HG03103 (cell line): Measurements from ENCODE around the gene MAP4K4.

Experiments used
- ATAC-seq: cut with Tn5 transposase; IDR thresholded peaks from one replicate; pipeline ENCODE4 v1.9.1; 2021; ENCODE audit warnings: low read depth; ENCODE audit not compliant: unreplicated experiment

Gene MAP4K4

DNA sequence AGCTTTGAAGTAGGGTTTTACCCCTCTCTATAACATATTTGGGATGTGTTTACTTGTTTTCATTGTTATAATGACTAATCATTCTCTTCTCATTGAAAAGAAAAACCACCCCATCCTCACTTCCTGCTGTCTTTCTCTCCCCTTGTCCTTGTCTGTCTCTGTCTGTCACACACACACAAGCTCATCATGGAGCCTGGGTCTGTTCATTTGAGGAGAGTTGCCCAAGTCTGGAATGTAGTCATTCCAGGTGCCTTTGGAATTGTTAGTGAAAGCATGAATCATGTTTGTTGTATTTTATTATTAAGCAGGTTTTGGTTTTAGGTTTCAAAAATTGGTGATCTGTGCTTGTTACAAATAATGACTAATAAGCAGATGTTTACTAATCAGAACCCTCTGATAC is 160.7 kb downstream of the MAP4K4 start:
- no peak for ATAC-seq

DNA sequence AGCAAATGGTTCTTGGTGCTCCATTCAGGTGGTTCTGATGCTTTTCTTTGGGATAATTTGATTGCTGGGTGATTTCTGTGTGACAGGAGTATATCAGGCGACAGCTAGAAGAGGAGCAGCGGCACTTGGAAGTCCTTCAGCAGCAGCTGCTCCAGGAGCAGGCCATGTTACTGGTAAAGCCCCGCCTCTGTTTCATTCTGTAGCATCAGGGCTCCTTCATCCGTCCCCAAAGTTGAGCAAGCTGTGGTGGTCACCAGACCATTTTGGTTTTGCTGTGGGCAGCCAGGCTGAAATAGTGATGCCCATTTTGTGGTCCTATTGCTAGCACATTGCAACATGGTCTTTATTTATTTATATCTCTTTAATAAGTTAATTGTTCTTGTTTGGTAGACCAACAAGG is 161.4 kb downstream of the MAP4K4 start:
- ATAC-seq, result no peak

DNA sequence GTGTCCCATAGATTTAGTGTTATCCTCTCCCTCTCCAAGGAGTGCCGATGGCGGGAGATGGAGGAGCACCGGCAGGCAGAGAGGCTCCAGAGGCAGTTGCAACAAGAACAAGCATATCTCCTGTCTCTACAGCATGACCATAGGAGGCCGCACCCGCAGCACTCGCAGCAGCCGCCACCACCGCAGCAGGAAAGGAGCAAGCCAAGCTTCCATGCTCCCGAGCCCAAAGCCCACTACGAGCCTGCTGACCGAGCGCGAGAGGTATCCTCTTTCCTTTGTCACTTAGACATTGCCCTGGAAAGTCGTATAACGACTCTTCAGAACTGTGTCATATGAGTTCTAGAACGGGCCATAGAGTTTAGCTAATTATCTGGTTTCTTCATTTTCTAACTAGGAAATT is 162.1 kb downstream of the MAP4K4 start:
- no peak for ATAC-seq

DNA sequence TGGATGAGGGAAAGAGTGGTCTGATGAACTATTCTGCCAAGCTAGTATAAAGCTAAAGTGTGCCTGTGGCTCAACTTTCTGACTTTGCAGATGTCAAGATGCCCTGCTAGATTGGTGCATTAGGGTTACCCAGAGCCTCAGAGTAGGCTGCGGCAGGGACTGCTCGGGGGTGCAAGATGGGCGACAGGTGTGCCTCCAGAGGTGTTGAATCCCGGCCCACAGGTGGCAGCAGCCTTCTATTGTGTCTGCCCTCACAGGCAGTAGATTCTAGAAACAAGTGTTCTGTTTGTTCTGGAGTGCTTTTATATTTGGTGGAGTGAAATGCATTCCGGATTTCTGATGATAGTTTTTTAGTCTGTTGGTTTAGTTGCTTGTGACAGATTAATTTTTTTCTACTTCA is 162.7 kb downstream of the MAP4K4 start:
- ATAC-seq, result no peak

DNA sequence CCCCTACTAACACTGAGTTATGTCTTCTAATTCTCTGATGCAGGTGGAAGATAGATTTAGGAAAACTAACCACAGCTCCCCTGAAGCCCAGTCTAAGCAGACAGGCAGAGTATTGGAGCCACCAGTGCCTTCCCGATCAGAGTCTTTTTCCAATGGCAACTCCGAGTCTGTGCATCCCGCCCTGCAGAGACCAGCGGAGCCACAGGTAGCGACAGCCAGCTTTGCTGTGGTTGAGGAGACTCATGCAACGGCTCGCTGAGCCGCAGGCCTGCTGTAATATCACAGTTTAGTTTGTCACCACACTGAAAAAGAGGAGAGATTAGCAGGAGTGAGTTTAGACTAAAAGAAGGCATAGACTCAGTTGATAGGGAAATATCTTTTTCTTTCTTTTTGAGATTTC is 163.3 kb downstream of the MAP4K4 start:
- no peak for ATAC-seq

DNA sequence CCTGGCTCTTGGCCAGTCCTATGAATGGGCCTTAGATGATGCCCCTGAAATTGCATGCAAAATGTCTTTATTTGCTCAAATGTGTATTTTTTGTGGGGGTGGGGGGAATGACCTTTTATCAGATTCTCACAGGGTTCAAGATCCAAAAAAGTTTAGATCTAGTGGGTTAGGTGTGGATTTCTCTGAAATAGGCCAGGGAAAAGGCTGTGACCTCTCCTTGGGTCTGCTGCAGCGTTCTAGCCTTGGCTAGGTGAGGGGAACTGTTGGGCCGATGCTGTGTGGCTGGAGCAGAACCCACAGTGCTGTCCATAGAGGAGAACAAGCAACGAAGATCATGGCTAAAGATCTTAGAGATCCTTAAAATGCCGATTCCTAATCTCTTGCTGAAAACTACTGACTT is 163.9 kb downstream of the MAP4K4 start:
- ATAC-seq, result no peak

DNA sequence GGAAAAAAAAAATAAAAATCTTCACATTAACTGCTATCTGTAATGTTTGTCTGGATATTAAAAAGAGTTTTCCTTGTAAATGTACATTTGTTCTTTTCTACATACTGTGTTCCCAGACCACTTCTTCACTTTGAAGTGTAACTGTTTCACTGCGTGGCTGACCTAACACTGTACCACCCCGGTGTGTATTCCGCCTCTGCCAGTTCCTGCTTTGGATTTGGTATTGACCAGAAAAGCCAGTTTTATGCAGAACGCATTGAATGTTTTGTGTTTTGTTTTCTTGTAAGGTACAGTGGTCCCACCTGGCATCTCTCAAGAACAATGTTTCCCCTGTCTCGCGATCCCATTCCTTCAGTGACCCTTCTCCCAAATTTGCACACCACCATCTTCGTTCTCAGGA is 166.0 kb downstream of the MAP4K4 start:
- no peak for ATAC-seq

DNA sequence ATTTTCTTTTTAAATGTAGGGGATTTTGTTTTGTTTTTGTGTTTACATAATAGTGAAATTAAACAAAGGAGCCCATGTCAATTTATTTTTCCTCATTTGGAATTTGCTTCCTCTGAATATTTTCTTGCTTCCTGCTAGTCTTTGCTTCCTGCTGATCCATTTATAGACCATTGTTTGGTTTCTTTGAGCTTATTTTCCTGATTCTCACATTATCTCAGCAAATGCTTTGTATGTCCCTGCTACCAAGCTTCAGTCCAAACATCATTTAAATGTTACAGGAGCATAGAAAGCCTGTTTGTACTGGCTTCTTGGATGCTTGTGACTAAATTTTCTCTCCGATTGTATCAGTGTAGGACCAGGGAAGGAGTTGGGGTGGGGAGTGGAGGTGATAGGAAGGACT is 166.9 kb downstream of the MAP4K4 start:
- ATAC-seq, result no peak

DNA sequence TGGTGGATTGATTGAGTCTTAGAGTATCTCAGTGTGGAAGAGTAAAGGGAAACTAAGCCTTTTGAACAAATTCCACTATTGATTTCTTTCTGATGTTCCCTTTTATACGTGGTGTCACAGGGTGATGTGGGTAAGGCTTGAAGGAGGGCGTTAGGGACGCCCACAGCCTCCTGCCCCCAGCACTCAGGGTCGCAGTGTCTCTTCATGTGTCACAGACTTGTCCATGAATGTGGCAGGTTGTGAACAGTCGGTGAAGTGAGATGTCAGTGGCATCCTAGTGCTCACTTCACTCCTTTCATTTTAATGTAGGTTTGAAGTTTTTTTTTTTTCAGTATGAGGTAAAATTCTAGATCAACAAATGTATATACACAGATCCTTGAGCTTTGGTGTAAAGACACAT is 171.0 kb downstream of the MAP4K4 start:
- no peak for ATAC-seq

DNA sequence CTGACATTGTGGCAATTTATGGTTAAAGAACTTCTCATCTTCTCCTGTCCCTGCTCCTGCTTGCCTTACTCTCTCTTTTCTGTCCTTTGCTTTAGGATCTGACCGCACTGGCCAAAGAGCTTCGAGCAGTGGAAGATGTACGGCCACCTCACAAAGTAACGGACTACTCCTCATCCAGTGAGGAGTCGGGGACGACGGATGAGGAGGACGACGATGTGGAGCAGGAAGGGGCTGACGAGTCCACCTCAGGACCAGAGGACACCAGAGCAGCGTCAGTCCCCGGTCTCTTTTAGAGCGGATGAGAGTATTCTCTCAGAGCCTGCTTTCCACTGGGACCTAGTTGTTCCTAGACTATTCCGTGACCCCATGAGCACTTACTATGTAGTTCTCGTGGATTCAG is 172.0 kb downstream of the MAP4K4 start:
- ATAC-seq, result no peak

DNA sequence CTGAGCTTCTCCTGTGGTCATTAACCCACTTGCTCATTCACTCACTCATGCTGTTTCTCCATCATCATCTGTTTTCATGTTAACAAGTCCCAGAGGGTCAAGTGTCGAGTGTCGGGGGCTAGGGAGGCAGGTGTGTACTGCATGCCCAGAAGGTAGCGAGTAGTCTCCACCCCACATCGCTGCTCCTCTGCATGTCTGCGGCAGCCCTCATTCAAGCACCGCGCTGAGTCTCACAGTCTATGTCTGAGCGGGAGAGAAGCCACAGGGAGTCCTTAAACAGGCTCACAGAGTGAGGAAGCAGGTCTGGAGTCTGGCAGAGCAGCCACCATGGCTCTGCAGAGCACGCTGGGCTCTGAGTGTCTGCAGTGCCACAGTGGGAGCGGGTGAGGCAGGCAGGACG is 172.9 kb downstream of the MAP4K4 start:
- ATAC-seq, result no peak

DNA sequence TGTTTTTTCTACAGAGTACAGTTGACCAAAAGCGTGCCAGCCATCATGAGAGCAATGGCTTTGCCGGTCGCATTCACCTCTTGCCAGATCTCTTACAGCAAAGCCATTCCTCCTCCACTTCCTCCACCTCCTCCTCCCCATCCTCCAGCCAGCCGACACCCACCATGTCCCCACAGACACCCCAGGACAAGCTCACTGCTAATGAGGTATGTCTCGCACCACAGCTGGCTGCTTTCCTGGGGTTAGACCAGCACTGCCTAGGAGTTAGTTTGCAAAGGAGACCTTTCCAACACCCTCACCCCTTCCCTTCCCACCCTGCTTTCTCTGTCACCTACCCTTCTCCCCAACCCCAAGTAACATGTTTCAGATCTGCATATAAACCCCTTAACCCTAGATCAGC is 174.0 kb downstream of the MAP4K4 start:
- ATAC-seq, result no peak

DNA sequence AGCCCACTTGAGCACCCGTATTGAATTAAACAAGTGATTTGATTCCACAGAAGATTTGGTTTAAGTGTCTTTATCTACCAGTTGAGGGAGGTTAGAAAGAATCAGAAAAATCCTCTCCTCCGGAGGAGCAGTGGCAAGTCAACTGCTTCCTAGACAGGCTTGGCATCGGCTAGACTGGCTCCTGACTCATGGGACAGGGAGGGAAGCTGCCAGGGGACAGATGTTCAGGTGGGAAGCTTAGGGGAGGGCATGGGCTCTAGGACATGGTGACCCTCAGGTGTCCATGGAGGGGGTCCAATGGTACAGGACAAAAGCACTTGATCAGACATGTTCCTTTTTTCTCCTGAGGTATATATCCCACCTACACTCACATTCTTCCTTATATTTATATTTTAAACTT is 175.0 kb downstream of the MAP4K4 start:
- no peak for ATAC-seq

DNA sequence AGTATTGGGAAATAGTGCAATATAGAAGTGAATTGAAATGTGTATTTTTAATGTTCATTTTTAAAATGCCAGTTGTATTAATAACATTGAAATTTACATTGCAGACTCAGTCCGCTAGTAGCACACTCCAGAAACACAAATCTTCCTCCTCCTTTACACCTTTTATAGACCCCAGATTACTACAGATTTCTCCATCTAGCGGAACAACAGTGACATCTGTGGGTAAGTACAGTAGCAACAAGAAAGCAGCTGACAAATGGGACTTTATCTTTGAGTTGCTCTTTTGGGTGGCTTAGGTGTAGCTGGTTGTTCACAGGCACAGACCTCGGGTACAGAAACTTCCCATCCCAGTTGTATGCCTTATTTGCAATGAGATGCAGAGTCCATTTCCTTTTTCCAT is 176.0 kb downstream of the MAP4K4 start:
- no peak for ATAC-seq

DNA sequence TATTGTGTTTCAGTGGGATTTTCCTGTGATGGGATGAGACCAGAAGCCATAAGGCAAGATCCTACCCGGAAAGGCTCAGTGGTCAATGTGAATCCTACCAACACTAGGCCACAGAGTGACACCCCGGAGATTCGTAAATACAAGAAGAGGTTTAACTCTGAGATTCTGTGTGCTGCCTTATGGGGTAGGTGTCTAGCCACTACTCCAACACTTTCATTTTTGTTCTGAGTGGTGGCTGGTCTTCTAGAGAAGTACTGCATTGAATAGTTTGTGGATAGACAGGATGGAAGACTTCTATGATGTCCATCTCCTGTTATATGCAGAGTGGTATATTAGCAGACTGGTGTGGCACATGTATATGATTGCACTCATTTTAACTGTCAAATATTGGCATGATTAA is 176.6 kb downstream of the MAP4K4 start:
- no peak for ATAC-seq

DNA sequence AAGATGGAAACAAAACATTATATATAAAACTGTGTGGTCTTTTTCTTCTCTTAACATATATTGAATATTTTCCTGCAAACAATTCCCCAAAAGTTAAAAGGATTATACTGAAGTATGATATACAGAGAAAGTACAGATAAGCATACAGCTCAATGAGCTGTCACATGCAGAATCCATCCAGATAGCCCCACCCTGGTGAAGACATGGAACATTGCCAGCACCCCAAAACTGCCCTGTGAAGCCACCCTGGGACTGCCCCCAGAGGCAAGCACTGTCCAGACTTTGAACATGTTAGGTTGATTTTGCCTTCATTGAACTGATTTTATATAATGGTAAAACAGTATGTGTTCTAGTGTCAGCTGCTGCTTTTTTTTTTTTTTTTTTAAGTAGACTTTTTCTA is 182.0 kb downstream of the MAP4K4 start:
- no peak for ATAC-seq

DNA sequence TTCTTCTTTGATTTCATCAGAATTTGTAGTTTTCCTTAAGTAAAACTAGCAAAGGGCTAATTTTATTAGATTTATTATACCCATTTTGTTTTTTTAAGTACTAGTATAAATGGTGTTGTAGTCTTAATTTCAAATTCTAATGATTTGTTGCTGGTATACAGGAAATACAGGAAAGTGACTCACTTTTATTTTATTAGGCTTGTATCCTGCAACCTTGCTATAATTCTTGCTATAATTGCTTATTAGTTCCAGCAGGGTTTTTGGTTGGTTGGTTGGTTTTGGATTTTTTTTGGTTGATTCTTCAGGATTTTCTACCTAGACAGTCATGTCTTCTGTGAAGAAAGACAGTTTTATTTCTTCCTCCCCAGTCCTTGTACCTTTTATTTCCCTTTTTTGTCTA is 183.6 kb downstream of the MAP4K4 start:
- no peak for ATAC-seq

DNA sequence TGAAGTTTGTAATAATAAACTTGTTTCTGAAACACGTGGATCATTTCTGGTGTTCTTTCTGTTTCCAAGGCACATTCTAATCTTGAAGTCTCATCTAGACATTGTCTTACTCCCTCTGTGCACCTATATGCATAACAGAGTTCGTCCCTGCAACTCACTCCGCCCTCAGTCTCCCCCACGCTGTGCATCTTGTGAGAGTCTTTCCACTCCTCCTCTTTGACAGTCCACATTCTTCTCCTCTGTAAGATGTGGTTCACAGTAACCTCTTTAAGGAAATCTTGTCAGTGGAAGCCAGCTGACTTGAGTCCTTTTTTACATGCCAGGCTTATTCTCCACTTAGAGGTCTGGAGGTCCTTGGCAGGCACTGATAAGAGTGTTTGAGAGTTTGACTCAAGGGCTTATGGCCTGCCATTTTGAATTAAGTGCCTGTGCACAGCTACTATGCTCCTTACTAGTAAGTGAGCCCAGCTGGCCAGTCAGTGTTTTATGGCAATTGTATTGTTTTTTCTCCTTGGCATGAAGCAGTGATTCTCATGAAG is 185.3 kb downstream of the MAP4K4 start:
- no peak for ATAC-seq

DNA sequence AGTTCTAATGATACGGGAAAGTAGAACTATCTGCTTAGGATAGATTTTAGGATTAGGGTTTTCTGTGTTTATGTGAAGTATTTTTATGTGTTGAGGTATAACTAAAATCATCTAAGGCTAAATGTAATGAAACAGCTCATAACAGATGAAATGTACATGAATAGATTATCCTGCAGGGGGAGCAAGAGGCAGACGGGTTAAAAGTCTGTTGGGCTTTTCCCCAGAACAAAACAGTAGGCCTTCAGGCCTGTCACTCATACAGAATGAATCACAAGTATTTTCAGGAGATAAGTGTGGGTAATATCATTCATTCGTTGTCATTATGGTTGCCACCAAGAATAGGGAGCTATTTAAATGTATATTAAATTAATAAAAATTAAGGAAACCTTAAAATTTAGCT is 186.4 kb downstream of the MAP4K4 start:
- ATAC-seq, result no peak

DNA sequence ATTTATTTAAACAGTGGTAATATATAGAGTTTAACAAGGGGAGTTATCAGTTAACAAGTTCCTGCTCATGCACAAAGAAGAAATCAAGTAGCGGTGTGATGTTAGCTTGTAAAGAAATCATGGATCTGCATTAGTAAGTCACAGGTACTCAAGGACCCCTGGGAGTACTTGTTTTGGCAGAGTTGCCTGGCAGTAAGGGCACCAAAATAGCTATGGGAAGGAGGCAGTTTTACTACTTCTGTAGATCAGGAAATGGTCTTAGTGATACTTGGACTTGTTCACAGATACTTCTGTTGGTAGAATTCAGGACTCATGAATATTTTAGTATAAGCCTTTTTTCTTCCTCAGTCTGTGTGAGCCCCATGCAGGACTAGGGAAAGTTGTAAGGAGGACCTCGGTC is 186.9 kb downstream of the MAP4K4 start:
- no peak for ATAC-seq

DNA sequence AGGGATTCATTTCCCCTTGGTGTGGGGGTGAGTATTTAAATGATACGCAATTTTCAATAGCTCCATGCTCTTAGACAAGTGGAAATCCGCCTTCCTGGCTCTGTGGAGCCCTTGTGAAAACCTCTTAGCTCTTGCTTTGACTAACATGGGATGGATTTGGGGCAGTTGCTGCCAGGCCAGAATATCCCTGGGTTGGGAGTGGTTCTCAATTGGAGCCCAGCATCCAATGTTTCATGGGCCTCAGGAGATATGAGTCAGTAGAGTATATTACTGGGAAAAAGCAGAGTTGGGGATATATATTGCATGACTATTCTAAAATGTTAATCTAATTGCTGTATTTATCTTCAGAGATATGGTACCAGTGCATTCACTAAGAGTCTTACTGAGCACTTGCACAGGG is 189.8 kb downstream of the MAP4K4 start:
- no peak for ATAC-seq

DNA sequence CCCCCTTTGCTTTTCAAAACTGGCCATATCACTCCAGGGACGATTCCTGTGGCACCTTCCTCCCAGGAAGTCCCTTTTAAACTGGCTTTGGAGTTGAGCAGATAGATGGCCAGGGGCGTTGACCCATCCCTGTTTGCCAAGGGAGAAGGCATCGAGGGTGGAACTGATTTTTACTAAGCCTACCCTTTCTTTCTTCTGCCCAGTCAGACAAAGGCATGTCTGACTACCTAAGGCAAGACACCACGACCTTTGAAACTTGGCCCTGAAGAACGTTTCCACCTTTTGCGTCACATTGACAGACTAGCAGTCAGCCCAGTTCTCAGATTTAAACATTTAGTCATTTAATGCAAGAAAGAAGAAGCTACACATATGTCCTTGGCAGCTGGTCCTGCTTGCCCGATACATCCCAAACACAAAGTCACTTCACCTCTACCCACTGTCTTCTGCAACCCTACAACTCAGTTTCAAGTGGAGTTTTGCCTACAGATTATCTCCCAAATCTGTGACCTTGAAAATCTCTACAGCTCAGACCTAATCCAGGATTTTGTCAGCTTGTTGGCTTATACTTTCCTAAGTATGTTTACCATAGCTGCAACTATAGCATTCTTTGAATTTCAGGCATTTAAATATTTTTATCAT is 192.1 kb downstream of the MAP4K4 start:
- ATAC-seq, result no peak

DNA sequence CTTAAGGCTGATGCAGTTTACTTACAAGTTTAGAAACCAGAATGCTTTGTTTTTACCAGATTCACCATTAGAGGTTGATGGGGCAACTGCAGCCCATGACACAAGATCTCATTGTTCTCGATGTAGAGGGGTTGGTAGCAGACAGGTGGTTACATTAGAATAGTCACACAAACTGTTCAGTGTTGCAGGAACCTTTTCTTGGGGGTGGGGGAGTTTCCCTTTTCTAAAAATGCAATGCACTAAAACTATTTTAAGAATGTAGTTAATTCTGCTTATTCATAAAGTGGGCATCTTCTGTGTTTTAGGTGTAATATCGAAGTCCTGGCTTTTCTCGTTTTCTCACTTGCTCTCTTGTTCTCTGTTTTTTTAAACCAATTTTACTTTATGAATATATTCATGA is 194.9 kb downstream of the MAP4K4 start:
- no peak for ATAC-seq
